Pulmonary artery endothelial cell (primary cell): ENCODE data around the gene FLNC. TPM values are rescaled to one million over a fixed set of nuclear protein-coding genes. Genes with fewer than 3 reads are reported as not detected.

ENCODE experiments used
- DNase-seq: peaks from one replicate; pipeline ENCODE4 v3.0.0-alpha.2; 2011; ENCODE audit warnings: low read depth, low spot score
- total RNA-seq: library from RNA; depleted of rRNA; stranded (reverse); fragments of >200 nt; gene quantifications from 2 replicates; pipeline ENCODE4 v1.2.3, GENCODE V29; 2014

The FLNC gene
- total RNA-seq, 1 donor from 2014 or later: 133 TPM

GRCh38 chr7:128891110-128891941 is 61.1 kb downstream of the FLNC start:
- no peak for DNase-seq

GRCh38 chr7:128891942-128892269 is 61.7 kb downstream of the FLNC start:
- DNase-seq: no peak

- no peak for DNase-seq
Measured at GRCh38 chr7:128892521-128893250, 62.5 kb downstream of the FLNC start.

GRCh38 chr7:128893251-128894100 is 63.3 kb downstream of the FLNC start:
- DNase-seq: no peak

- no peak for DNase-seq
Measured at GRCh38 chr7:128894101-128894440, 63.9 kb downstream of the FLNC start.

GRCh38 chr7:128895320-128895719 is 65.1 kb downstream of the FLNC start:
- no peak for DNase-seq

- DNase-seq: no peak
Measured at GRCh38 chr7:128899392-128899791, 69.2 kb downstream of the FLNC start.

GRCh38 chr7:128900237-128900636 is 70.0 kb downstream of the FLNC start:
- DNase-seq: no peak

GRCh38 chr7:128902761-128903585 is 72.8 kb downstream of the FLNC start:
- DNase-seq: no peak

GRCh38 chr7:128903621-128904361 is 73.6 kb downstream of the FLNC start:
- DNase-seq: no peak

GRCh38 chr7:128904381-128905197 is 74.4 kb downstream of the FLNC start:
- DNase-seq: no peak

- no peak for DNase-seq
Measured at GRCh38 chr7:128906001-128906765, 76.0 kb downstream of the FLNC start.

GRCh38 chr7:128906766-128907559 is 76.8 kb downstream of the FLNC start:
- DNase-seq: no peak

Other genes with a start within 250 kb of the FLNC start
- gene GARIN1A, start 158.1 kb upstream of the FLNC start, total RNA-seq: 0.13 and 0.18 TPM in 2 replicates
- 381 and 432 TPM in 2 replicates for gene CALU, start 91.0 kb upstream of the FLNC start, total RNA-seq
- gene OPN1SW, start 54.6 kb upstream of the FLNC start, total RNA-seq: not detected in 2 replicates
- gene CCDC136, start 38.4 kb upstream of the FLNC start, total RNA-seq: 2.7 and 4.5 TPM in 2 replicates
- gene ATP6V1F, start 32.5 kb downstream of the FLNC start, total RNA-seq: 85.0 and 90.3 TPM in 2 replicates
- gene KCP, start 80.3 kb downstream of the FLNC start, total RNA-seq: 0.04 TPM in 1 of 2 replicates, not detected in the other
- 0.18 and 0.26 TPM in 2 replicates for gene IRF5, start 107.5 kb downstream of the FLNC start, total RNA-seq
- gene TNPO3, start 224.7 kb downstream of the FLNC start, total RNA-seq: 78.1 and 91.4 TPM in 2 replicates